Measurements from ENCODE around the gene KCTD18.

KCTD18 gene

GRCh38 chr2:200509612-200510433 lies at the start of gene KCTD18:
KCTD18 (minus strand) TSS chr2:200510068; CDS start chr2:200507016, 3,052 bp downstream.
- peak; percentile 78 for TF ChIP-seq CTCF (IDR thresholded peaks at IDR 0.05)

- TF ChIP-seq CTCF (IDR thresholded peaks at IDR 0.05) = no peak
Measured at GRCh38 chr2:200540793-200541192, 30.9 kb upstream of the KCTD18 start.

GRCh38 chr2:200538139-200538538 lies 28.3 kb upstream of the KCTD18 start:
- TF ChIP-seq CTCF (IDR thresholded peaks at IDR 0.05) = no peak

GRCh38 chr2:200534572-200534971 lies 24.7 kb upstream of the KCTD18 start:
- TF ChIP-seq CTCF (IDR thresholded peaks at IDR 0.05) = no peak

GRCh38 chr2:200533754-200534153 lies 23.9 kb upstream of the KCTD18 start:
- no peak for TF ChIP-seq CTCF (IDR thresholded peaks at IDR 0.05)

- TF ChIP-seq CTCF (IDR thresholded peaks at IDR 0.05) = no peak
Measured at GRCh38 chr2:200528228-200528627, 18.4 kb upstream of the KCTD18 start.

- TF ChIP-seq CTCF (IDR thresholded peaks at IDR 0.05) = no peak
Measured at GRCh38 chr2:200525882-200526651, 16.2 kb upstream of the KCTD18 start, which contains the start of gene SGO2. SGO2 (plus strand) TSS chr2:200526207; CDS start chr2:200532976, 6,769 bp downstream.

All from LNCAP (cell line).